Tibial artery (tissue), 4 donors: Measurements from ENCODE around the gene FHDC1.

ENCODE experiments used
- DNase-seq, 2 donors: peaks; one replicate each; pipeline ENCODE4 v3.0.0-alpha.2; 2019
- H3K27ac ChIP-seq, 2 donors: fragments of 200-600 bp; sonication (generic) in 1 of 2; 1 replicate in 1 of 2; 2 replicates in 1 of 2; pipeline ENCODE4 v1.5.1; 2018 to 2019; ENCODE audit warnings: mild to moderate bottlenecking in 1 of 2
- H3K27me3 ChIP-seq, 2 donors: fragments of 200-600 bp; sonication (generic) in 1 of 2; one replicate each; pipeline versions ENCODE4 v1.5.1 to v1.6.0; 2016 to 2019
- H3K36me3 ChIP-seq, 3 donors: fragments of 200-600 bp; sonication (generic) in 2 of 3; one replicate each; pipeline ENCODE4 v1.5.1; 2016 to 2019; ENCODE audit warnings: mild to moderate bottlenecking in 2 of 3
- H3K4me1 ChIP-seq, 4 donors: fragments of 200-600 bp; sonication (generic) in 2 of 4; 1 replicate in 3 of 4; 2 replicates in 1 of 4; pipeline ENCODE4 v1.5.1; 2016 to 2019
- H3K4me3 ChIP-seq, 2 donors: fragments of 200-600 bp; sonication (generic) in 1 of 2; 1 replicate in 1 of 2; 2 replicates in 1 of 2; pipeline ENCODE4 v1.5.1; 2018 to 2019; ENCODE audit warnings: mild to moderate bottlenecking in 2 of 2
- H3K9me3 ChIP-seq, 3 donors: fragments of 200-600 bp; sonication (generic) in 1 of 3; one replicate each; pipeline ENCODE4 v1.5.1; 2016 to 2019
- CTCF ChIP-seq, 2 experiments: fragments of 200-600 bp in 1 of 2; fragments of 450-650 bp in 1 of 2; IDR thresholded peaks; one replicate each; pipeline ENCODE4 v1.5.1; 2017 to 2019; ENCODE audit warnings: antibody characterized with exemption in 2 of 2, mild to moderate bottlenecking in 1 of 2, moderate library complexity in 1 of 2
- intact Hi-C: fragments of 100-400 bp; cut with DNase I; formaldehyde crosslinking; loops from one replicate; pipeline ENCODE4 v1.15.0; 2023; ENCODE audit warnings: low total_unique reads

Gene FHDC1

GRCh38 chr4:152975380-152976211, 39.5 kb downstream of the FHDC1 start:
- no peak overlapping the region for H3K4me3 ChIP-seq
- peak in 1 of 2 donors; percentile 54 for DNase-seq
- TF ChIP-seq CTCF (IDR thresholded peaks at IDR 0.05) = no peak
- H3K9me3 ChIP-seq = no peaks in the 10 kb centered on the region
- H3K27me3 ChIP-seq = no peaks in the 10 kb centered on the region
- H3K27ac ChIP-seq = no peak overlapping the region
- intact Hi-C loops = no loop called here
- H3K4me1 ChIP-seq = no peaks in the 10 kb centered on the region
- H3K36me3 ChIP-seq = peaks cover 0 to 13% (median 0%) of the 10 kb centered on the region in 3 donors

GRCh38 chr4:152976212-152976761, 40.2 kb downstream of the FHDC1 start:
- intact Hi-C loops = no loop called here
- no peaks in the 10 kb centered on the region for H3K27me3 ChIP-seq
- no peak for TF ChIP-seq CTCF (IDR thresholded peaks at IDR 0.05)
- no peaks in the 10 kb centered on the region for H3K4me1 ChIP-seq
- H3K27ac ChIP-seq = no peak overlapping the region
- H3K4me3 ChIP-seq = no peak overlapping the region
- H3K9me3 ChIP-seq = no peaks in the 10 kb centered on the region
- DNase-seq = peak in 1 of 2 donors; percentile 51
- peaks cover 0 to 13% (median 0%) of the 10 kb centered on the region in 3 donors for H3K36me3 ChIP-seq

GRCh38 chr4:152979731-152980330, 43.7 kb downstream of the FHDC1 start:
- no peak for DNase-seq
- H3K27me3 ChIP-seq = peaks cover 0 to 5% of the 10 kb centered on the region in 2 donors
- intact Hi-C loops = no loop called here
- no peaks in the 10 kb centered on the region for H3K9me3 ChIP-seq
- TF ChIP-seq CTCF (IDR thresholded peaks at IDR 0.05) = no peak
- H3K4me3 ChIP-seq = no peak overlapping the region
- no peak overlapping the region for H3K27ac ChIP-seq
- H3K4me1 ChIP-seq = no peaks in the 10 kb centered on the region
- H3K36me3 ChIP-seq = peaks cover 0 to 9% (median 0%) of the 10 kb centered on the region in 3 donors

- no peak overlapping the region for H3K27ac ChIP-seq
- H3K27me3 ChIP-seq = peaks cover 0 to 5% of the 10 kb centered on the region in 2 donors
- no peak overlapping the region for H3K4me3 ChIP-seq
- H3K9me3 ChIP-seq = no peaks in the 10 kb centered on the region
- H3K4me1 ChIP-seq = no peaks in the 10 kb centered on the region
- TF ChIP-seq CTCF (IDR thresholded peaks at IDR 0.05) = no peak
- DNase-seq = no peak
- intact Hi-C loops = no loop called here
- no peaks in the 10 kb centered on the region for H3K36me3 ChIP-seq
Observed at GRCh38 chr4:152981278-152981677, 45.2 kb downstream of the FHDC1 start.

GRCh38 chr4:152981842-152982241, 45.7 kb downstream of the FHDC1 start:
- H3K4me1 ChIP-seq = no peaks in the 10 kb centered on the region
- H3K27me3 ChIP-seq = peaks cover 0 to 5% of the 10 kb centered on the region in 2 donors
- no peaks in the 10 kb centered on the region for H3K36me3 ChIP-seq
- no peaks in the 10 kb centered on the region for H3K9me3 ChIP-seq
- H3K27ac ChIP-seq = no peak overlapping the region
- DNase-seq = no peak
- H3K4me3 ChIP-seq = no peak overlapping the region
- intact Hi-C loops = no loop called here
- no peak for TF ChIP-seq CTCF (IDR thresholded peaks at IDR 0.05)
